Measurements from ENCODE around the gene MMP15.
"Not testable (repeated sequence)": the region's sequence is repeated elsewhere in the genome, so short reads cannot be mapped to it uniquely, and the experiment has no call there.

- TF ChIP-seq CTCF (optimal IDR thresholded peaks at IDR 0.05 in 1 of 3, IDR thresholded peaks at IDR 0.05 in 1 of 3, conservative IDR thresholded peaks at IDR 0.05 in 1 of 3; ENCODE audit: extremely low read depth in 1 of 3, insufficient read depth in 2 of 3, low read length in 3 of 3); EZH2 (IDR thresholded peaks at IDR 0.05; ENCODE audit: low read length): not testable (repeated sequence)
Observed at GRCh38 chr16:58090396-58090795, 64.8 kb downstream of the MMP15 start.

Measured in keratinocyte (primary cell).